CD4-positive, alpha-beta memory T cell (primary cell): Measurements from ENCODE around the gene EXOC4. TPM values are rescaled to one million over a fixed set of nuclear protein-coding genes. Genes with fewer than 3 reads are reported as not detected.
A peak's percentile ranks its signal among the peaks of the same experiment; 100 is the strongest.

Experiments
- CTCF ChIA-PET: fragments of 350-600 bp; sonication (Branson Sonifier 250); formaldehyde crosslinking; loops from one replicate; lab custom pipeline; 2021; ENCODE audit warnings: inconsistent platforms; ENCODE audit not compliant: partially characterized antibody; lab: Charles Lee
- POLR2A ChIA-PET: fragments of 350-600 bp; sonication (Branson Sonifier 250); formaldehyde crosslinking; loops from one replicate; lab custom pipeline; 2021; ENCODE audit not compliant: partially characterized antibody; lab: Charles Lee
- DNase-seq, 5 donors: peaks; one replicate each; pipeline versions ENCODE4 v3.0.0 to v3.0.0-alpha.2; 2020 to 2022; ENCODE audit warnings: mixed read lengths in 1 of 5
- H3K27ac ChIP-seq: one replicate; pipeline ENCODE4 v1.7.0; 2013; ENCODE audit warnings: low read depth, low read length
- H3K27me3 ChIP-seq: 2 replicates; pipeline ENCODE4 v1.7.0; 2013; ENCODE audit warnings: mild to moderate bottlenecking, low read length, moderate library complexity; ENCODE audit not compliant: insufficient read depth
- H3K36me3 ChIP-seq: 2 replicates; pipeline ENCODE4 v1.7.0; 2013; ENCODE audit warnings: mild to moderate bottlenecking, low read length, moderate library complexity; ENCODE audit not compliant: insufficient read depth
- H3K4me1 ChIP-seq: 2 replicates; pipeline ENCODE4 v1.7.0; 2013; ENCODE audit warnings: mild to moderate bottlenecking, low read length, moderate library complexity; ENCODE audit not compliant: insufficient read depth
- H3K4me3 ChIP-seq, 2 donors: one replicate each; pipeline ENCODE4 v1.7.0; 2013; ENCODE audit warnings: low read length in 2 of 2, mild to moderate bottlenecking in 1 of 2
- H3K9me3 ChIP-seq, 2 donors: one replicate each; pipeline ENCODE4 v1.7.0; 2013; ENCODE audit warnings: low read length in 2 of 2, control low read depth in 1 of 2; ENCODE audit not compliant: control insufficient read depth in 1 of 2
- H3K27ac Mint-ChIP-seq, 7 donors: one replicate each; pipeline ENCODE4 v1.8.0; 2020 to 2021; ENCODE audit warnings: mixed read lengths in 7 of 7, mild to moderate bottlenecking in 6 of 7, inconsistent platforms in 3 of 7, moderate library complexity in 3 of 7
- H3K27me3 Mint-ChIP-seq, 2 donors: one replicate each; pipeline ENCODE4 v1.8.0; 2020 to 2021; ENCODE audit warnings: mixed read lengths in 2 of 2
- H3K36me3 Mint-ChIP-seq, 2 donors: one replicate each; pipeline ENCODE4 v1.8.0; 2020 to 2021; ENCODE audit warnings: mixed read lengths in 2 of 2, inconsistent platforms in 1 of 2, mild to moderate bottlenecking in 1 of 2
- H3K4me1 Mint-ChIP-seq, 4 donors: one replicate each; pipeline ENCODE4 v1.8.0; 2020 to 2021; ENCODE audit warnings: mixed read lengths in 4 of 4, mild to moderate bottlenecking in 1 of 4
- H3K4me3 Mint-ChIP-seq, 8 donors: one replicate each; pipeline ENCODE4 v1.8.0; 2020 to 2021; ENCODE audit warnings: mixed read lengths in 8 of 8, mild to moderate bottlenecking in 7 of 8, moderate library complexity in 6 of 8, inconsistent platforms in 3 of 8
- H3K9me3 Mint-ChIP-seq, 8 donors: one replicate each; pipeline ENCODE4 v1.8.0; 2020 to 2021; ENCODE audit warnings: mixed read lengths in 8 of 8, mild to moderate bottlenecking in 5 of 8, inconsistent platforms in 3 of 8, moderate library complexity in 1 of 8
- intact Hi-C: fragments of 100-400 bp; cut with micrococcal nuclease; formaldehyde crosslinking; loops from one replicate; pipeline ENCODE4 v1.15.1; 2023
- polyA plus RNA-seq, 2 donors: library from polyadenylated mRNA; unstranded; fragments of 300-500 nt; fragmentation: Illumina TruSeq; gene quantifications; one replicate each; pipeline ENCODE4 v1.2.3, GENCODE V29; 2021
- total RNA-seq, 2 experiments: library from RNA; stranded (reverse); gene quantifications; one replicate each; pipeline ENCODE4 v1.2.3, GENCODE V29; 2021

EXOC4 gene
- total and polyA plus RNA-seq, 4 experiments from 2014 or later, result 33.8 to 81.2 (median 58.1) TPM

- CTCF ChIA-PET, result interaction anchor here (1.6 kb wide), 1 partner anchor 19 kb away, joined by 6 read pairs; no protein-coding TSS in a partner anchor
- no peak for DNase-seq
- peaks cover 27 to 53% (median 39%) of the 10 kb centered on the region in 4 donors for H3K4me1 Mint-ChIP-seq
Observed at GRCh38 chr7:133253519-133253875, 619 bp downstream of the EXOC4 start.

GRCh38 chr7:133255486-133255885 lies 2.6 kb downstream of the EXOC4 start:
- no peak overlapping the region for H3K4me3 ChIP-seq
- H3K27me3 ChIP-seq, result no peaks in the 10 kb centered on the region
- no peak overlapping the region for H3K27ac ChIP-seq
- Mint-ChIP-seq H3K36me3 (peaks cover 5 to 11% of the 10 kb centered on the region in 2 donors), H3K4me3 (peak overlapping the region in 3 of 8 donors; percentile 12 to 50 (median 43)), H3K27ac (no peak overlapping the region), H3K9me3 (no peaks in the 10 kb centered on the region), H3K4me1 (peaks cover 27 to 57% (median 39%) of the 10 kb centered on the region in 4 donors), H3K27me3 (no peaks in the 10 kb centered on the region)
- ChIA-PET CTCF (no interaction called here), POLR2A (no interaction called here)
- no peaks in the 10 kb centered on the region for H3K36me3 ChIP-seq
- intact Hi-C loops, result no loop called here
- H3K4me1 ChIP-seq, result peaks cover 25% of the 10 kb centered on the region
- H3K9me3 ChIP-seq, result no peaks in the 10 kb centered on the region
- DNase-seq, result no peak

More at GRCh38 chr7:133253519-133253875, 619 bp downstream of the EXOC4 start:
- peak overlapping the region; percentile 82 for H3K27ac ChIP-seq
- H3K9me3 ChIP-seq, result no peaks in the 10 kb centered on the region
- H3K36me3 ChIP-seq, result no peaks in the 10 kb centered on the region
- H3K4me3 ChIP-seq, result peak overlapping the region; percentile 73 to 97
- peaks cover 25% of the 10 kb centered on the region for H3K4me1 ChIP-seq
- intact Hi-C loops, result loop anchor here (2.0 kb wide), 1 partner anchor 1063 kb away; the partner anchor contains the start of gene SLC35B4
- peaks cover 4 to 11% of the 10 kb centered on the region in 2 donors for H3K36me3 Mint-ChIP-seq
- H3K27ac Mint-ChIP-seq, result peak overlapping the region; percentile 83 to 98 (median 97)
- H3K27me3 Mint-ChIP-seq, result no peaks in the 10 kb centered on the region
- POLR2A ChIA-PET, result interaction anchor here (0.7 to 1.5 kb wide), 4 partner anchors 8 to 171 kb away, joined by 3 to 7 read pairs (median 4); partner anchors contain the start of gene CHCHD3
- H3K27me3 ChIP-seq, result no peaks in the 10 kb centered on the region
- H3K9me3 Mint-ChIP-seq, result peaks cover 0 to 2% (median 0%) of the 10 kb centered on the region in 8 donors
- H3K4me3 Mint-ChIP-seq, result peak overlapping the region; percentile 93 to 97 (median 96)

GRCh38 chr7:133258174-133258573 lies 5.3 kb downstream of the EXOC4 start:
- Mint-ChIP-seq H3K27ac (peak overlapping the region in 2 of 7 donors; percentile 36 to 57), H3K36me3 (peaks cover 12 to 21% of the 10 kb centered on the region in 2 donors), H3K27me3 (no peaks in the 10 kb centered on the region), H3K4me3 (peak overlapping the region in 1 of 8 donors; percentile 4), H3K9me3 (no peaks in the 10 kb centered on the region), H3K4me1 (peaks cover 31 to 59% (median 40%) of the 10 kb centered on the region in 4 donors)
- H3K4me3 ChIP-seq, result no peak overlapping the region
- no peak overlapping the region for H3K27ac ChIP-seq
- no peaks in the 10 kb centered on the region for H3K9me3 ChIP-seq
- DNase-seq, result no peak
- ChIA-PET CTCF (no interaction called here), POLR2A (no interaction called here)
- no peaks in the 10 kb centered on the region for H3K36me3 ChIP-seq
- no peaks in the 10 kb centered on the region for H3K27me3 ChIP-seq
- peaks cover 21% of the 10 kb centered on the region for H3K4me1 ChIP-seq
- intact Hi-C loops, result no loop called here

GRCh38 chr7:133265821-133266220 lies 12.9 kb downstream of the EXOC4 start:
- H3K27me3 Mint-ChIP-seq, result no peaks in the 10 kb centered on the region
- peaks cover 18 to 40% of the 10 kb centered on the region in 2 donors for H3K36me3 Mint-ChIP-seq
- DNase-seq, result no peak
- no peaks in the 10 kb centered on the region for H3K9me3 Mint-ChIP-seq
- POLR2A ChIA-PET, result no interaction called here
- CTCF ChIA-PET, result interaction anchor here (0.8 kb wide), 1 partner anchor 16 kb away, joined by 4 read pairs; no protein-coding TSS in a partner anchor
- Histone ChIP-seq H3K36me3 (no peaks in the 10 kb centered on the region), H3K9me3 (no peaks in the 10 kb centered on the region), H3K27ac (no peak overlapping the region), H3K27me3 (no peaks in the 10 kb centered on the region), H3K4me1 (peaks cover 19% of the 10 kb centered on the region), H3K4me3 (no peak overlapping the region)
- intact Hi-C loops, result no loop called here
- H3K4me3 Mint-ChIP-seq, result no peak overlapping the region
- no peak overlapping the region for H3K27ac Mint-ChIP-seq
- H3K4me1 Mint-ChIP-seq, result peaks cover 20 to 34% (median 30%) of the 10 kb centered on the region in 4 donors

- H3K27me3 ChIP-seq, result no peaks in the 10 kb centered on the region
- peaks cover 19% of the 10 kb centered on the region for H3K4me1 ChIP-seq
- H3K9me3 ChIP-seq, result no peaks in the 10 kb centered on the region
- H3K27ac Mint-ChIP-seq, result peak overlapping the region in 4 of 7 donors; percentile 0 to 76 (median 31)
- DNase-seq, result no peak
- ChIA-PET CTCF (no interaction called here), POLR2A (no interaction called here)
- no peaks in the 10 kb centered on the region for H3K36me3 ChIP-seq
- peaks cover 10 to 26% of the 10 kb centered on the region in 2 donors for H3K36me3 Mint-ChIP-seq
- no peaks in the 10 kb centered on the region for H3K27me3 Mint-ChIP-seq
- intact Hi-C loops, result no loop called here
- no peaks in the 10 kb centered on the region for H3K9me3 Mint-ChIP-seq
- H3K27ac ChIP-seq, result no peak overlapping the region
- peak overlapping the region; percentile 2 to 80 (median 66) for H3K4me3 Mint-ChIP-seq
- H3K4me3 ChIP-seq, result no peak overlapping the region
- H3K4me1 Mint-ChIP-seq, result peaks cover 16 to 29% (median 22%) of the 10 kb centered on the region in 4 donors
Observed at GRCh38 chr7:133268355-133268754, 15.5 kb downstream of the EXOC4 start.

- no peaks in the 10 kb centered on the region for H3K27me3 Mint-ChIP-seq
- Histone ChIP-seq H3K27me3 (no peaks in the 10 kb centered on the region), H3K27ac (no peak overlapping the region), H3K9me3 (no peaks in the 10 kb centered on the region), H3K4me3 (no peak overlapping the region), H3K4me1 (peaks cover 18% of the 10 kb centered on the region), H3K36me3 (peaks cover 4% of the 10 kb centered on the region)
- intact Hi-C loops, result no loop called here
- H3K9me3 Mint-ChIP-seq, result peaks cover 0 to 2% (median 0%) of the 10 kb centered on the region in 8 donors
- H3K27ac Mint-ChIP-seq, result no peak overlapping the region
- H3K4me1 Mint-ChIP-seq, result peaks cover 17 to 19% (median 18%) of the 10 kb centered on the region in 4 donors
- no peak overlapping the region for H3K4me3 Mint-ChIP-seq
- ChIA-PET CTCF (interaction anchor here (1.5 kb wide), 1 partner anchor 20 kb away, joined by 6 read pairs; the partner anchor contains the start of gene EXOC4), POLR2A (no interaction called here)
- peaks cover 31 to 36% of the 10 kb centered on the region in 2 donors for H3K36me3 Mint-ChIP-seq
- DNase-seq, result no peak
Observed at GRCh38 chr7:133272336-133272735, 19.5 kb downstream of the EXOC4 start.

- Histone ChIP-seq H3K27ac (no peak overlapping the region), H3K27me3 (no peaks in the 10 kb centered on the region), H3K36me3 (peaks cover 6% of the 10 kb centered on the region), H3K4me1 (peaks cover 9% of the 10 kb centered on the region), H3K4me3 (no peak overlapping the region), H3K9me3 (no peaks in the 10 kb centered on the region)
- Mint-ChIP-seq H3K27ac (no peak overlapping the region), H3K9me3 (peaks cover 0 to 6% (median 0%) of the 10 kb centered on the region in 8 donors), H3K36me3 (peaks cover 39 to 41% of the 10 kb centered on the region in 2 donors), H3K27me3 (no peaks in the 10 kb centered on the region), H3K4me3 (no peak overlapping the region), H3K4me1 (peaks cover 8 to 14% (median 11%) of the 10 kb centered on the region in 4 donors)
- ChIA-PET POLR2A (interaction anchor here (1.0 kb wide), 1 partner anchor 20 kb away, joined by 3 read pairs; the partner anchor contains the start of gene EXOC4), CTCF (no interaction called here)
- DNase-seq, result no peak
- intact Hi-C loops, result no loop called here
Observed at GRCh38 chr7:133273227-133273626, 20.3 kb downstream of the EXOC4 start.
